ENCODE results near the gene MRAP2. TPM values are rescaled to one million over a fixed set of nuclear protein-coding genes. Genes with fewer than 3 reads are reported as not detected.
"Not testable (repeated sequence)": the region's sequence is repeated elsewhere in the genome, so short reads cannot be mapped to it uniquely, and the experiment has no call there.

MRAP2 gene
- total RNA-seq, 1 experiment from 2014 or later = 0.33 TPM

DNA sequence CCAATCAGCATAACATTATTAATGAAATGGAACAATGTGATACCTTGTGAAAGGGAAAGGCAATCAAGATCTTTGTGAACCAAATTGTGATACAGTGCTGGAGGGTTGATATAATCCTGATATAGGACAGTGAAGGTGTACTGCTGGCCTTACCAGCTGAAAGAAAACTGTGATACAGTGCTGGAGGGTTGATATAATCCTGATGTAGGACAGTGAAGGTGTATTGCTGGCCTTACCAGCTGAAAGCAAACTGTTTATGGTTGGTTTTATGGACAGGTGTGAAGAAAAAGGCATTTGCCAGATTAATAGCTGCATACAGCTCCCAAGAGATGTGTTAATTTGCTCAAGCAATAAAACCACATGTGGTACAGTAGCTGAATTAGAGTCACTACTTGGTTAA lies 73.9 kb downstream of the MRAP2 start:
- Mint-ChIP-seq H3K27me3 (ENCODE audit: insufficient read depth, unreplicated experiment) (peaks cover 9% of the 10 kb centered on the region), H3K9me3 (ENCODE audit: unreplicated experiment) (no peaks in the 10 kb centered on the region), H3K27ac (ENCODE audit: low read depth, unreplicated experiment) (no peak overlapping the region), H3K36me3 (ENCODE audit: insufficient read depth, unreplicated experiment) (no peaks in the 10 kb centered on the region), H3K4me3 (ENCODE audit: unreplicated experiment) (no peak overlapping the region), H3K4me1 (ENCODE audit: insufficient read depth, unreplicated experiment) (no peaks in the 10 kb centered on the region)
- no TSS peak for BruUV-seq (replicated peaks)
- TF ChIP-seq, protein P1, sequence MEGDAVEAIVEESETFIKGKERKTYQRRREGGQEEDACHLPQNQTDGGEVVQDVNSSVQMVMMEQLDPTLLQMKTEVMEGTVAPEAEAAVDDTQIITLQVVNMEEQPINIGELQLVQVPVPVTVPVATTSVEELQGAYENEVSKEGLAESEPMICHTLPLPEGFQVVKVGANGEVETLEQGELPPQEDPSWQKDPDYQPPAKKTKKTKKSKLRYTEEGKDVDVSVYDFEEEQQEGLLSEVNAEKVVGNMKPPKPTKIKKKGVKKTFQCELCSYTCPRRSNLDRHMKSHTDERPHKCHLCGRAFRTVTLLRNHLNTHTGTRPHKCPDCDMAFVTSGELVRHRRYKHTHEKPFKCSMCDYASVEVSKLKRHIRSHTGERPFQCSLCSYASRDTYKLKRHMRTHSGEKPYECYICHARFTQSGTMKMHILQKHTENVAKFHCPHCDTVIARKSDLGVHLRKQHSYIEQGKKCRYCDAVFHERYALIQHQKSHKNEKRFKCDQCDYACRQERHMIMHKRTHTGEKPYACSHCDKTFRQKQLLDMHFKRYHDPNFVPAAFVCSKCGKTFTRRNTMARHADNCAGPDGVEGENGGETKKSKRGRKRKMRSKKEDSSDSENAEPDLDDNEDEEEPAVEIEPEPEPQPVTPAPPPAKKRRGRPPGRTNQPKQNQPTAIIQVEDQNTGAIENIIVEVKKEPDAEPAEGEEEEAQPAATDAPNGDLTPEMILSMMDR (IDR thresholded peaks at IDR 0.05; ENCODE audit: unreplicated experiment) = no peak
- no peak for DNase-seq (ENCODE audit: unreplicated experiment)
- ChIA-PET CTCF (interaction anchor here (0.9 kb wide), 1 partner anchor 224 kb away, joined by 3 read pairs; no protein-coding TSS in a partner anchor), POLR2A (no interaction called here)
- intact Hi-C loops (cut with micrococcal nuclease) = no loop called here

DNA sequence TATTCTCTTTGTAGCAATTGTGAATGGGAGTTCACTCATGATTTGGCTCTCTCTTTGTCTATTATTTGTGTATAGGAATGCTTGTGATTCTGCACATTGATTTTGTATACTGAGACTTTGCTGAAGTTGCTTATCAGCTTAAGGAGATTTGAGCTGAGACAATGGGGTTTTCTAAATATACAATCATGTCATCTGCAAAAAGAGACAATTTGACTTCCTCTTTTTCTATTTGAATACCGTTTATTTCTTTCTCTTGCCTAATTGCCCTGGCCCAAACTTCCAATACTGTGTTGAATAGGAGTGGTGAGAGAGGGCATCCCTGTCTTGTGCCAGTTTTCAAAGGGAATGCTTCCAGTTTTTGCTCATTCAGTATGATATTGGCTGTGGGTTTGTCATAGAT lies 77.8 kb downstream of the MRAP2 start:
- H3K4me1 Mint-ChIP-seq (ENCODE audit: insufficient read depth, unreplicated experiment); intact Hi-C loops (cut with micrococcal nuclease); POLR2A ChIA-PET; H3K4me3 Mint-ChIP-seq (ENCODE audit: unreplicated experiment); H3K27ac Mint-ChIP-seq (ENCODE audit: low read depth, unreplicated experiment); DNase-seq (ENCODE audit: unreplicated experiment); H3K9me3 Mint-ChIP-seq (ENCODE audit: unreplicated experiment); CTCF ChIA-PET; H3K36me3 Mint-ChIP-seq (ENCODE audit: insufficient read depth, unreplicated experiment); BruUV-seq (replicated peaks): not testable (repeated sequence)
- peaks cover 17% of the 10 kb centered on the region for H3K27me3 Mint-ChIP-seq (ENCODE audit: insufficient read depth, unreplicated experiment)

DNA sequence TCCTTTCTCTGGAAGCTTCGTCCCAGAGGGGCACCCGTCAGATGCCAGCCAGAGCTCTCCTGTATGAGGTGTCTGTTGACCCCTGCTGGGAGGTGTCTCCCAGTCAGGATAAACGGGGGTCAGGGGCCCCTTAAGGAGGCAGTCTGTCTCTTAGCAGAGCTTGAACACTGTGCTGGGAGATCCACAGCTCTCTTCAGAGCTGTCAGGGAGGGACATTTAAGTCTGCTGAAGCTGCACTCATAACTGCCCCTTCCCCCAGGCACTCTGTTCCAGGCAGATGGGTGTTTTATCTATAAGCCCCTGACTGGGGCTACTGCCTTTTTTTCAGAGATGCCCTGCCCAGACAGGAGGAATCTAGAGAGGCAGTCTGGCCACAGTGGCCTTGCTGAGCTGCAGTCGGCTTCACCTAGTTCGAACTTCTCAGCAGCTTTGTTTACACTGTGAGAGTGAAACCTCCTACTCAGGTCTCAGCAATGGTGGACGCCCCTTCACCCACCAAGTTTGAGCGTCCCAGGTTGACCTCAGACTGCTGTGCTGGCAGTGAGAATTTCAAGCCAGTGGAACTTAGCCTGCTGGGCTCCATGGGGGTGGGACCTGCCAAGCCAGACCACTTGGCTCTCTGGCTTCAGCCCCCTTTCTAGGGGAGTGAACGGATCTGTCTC lies 81.5 kb downstream of the MRAP2 start:
- H3K4me3 Mint-ChIP-seq (ENCODE audit: unreplicated experiment); H3K36me3 Mint-ChIP-seq (ENCODE audit: insufficient read depth, unreplicated experiment); CTCF ChIA-PET; BruUV-seq (replicated peaks); intact Hi-C loops (cut with micrococcal nuclease); DNase-seq (ENCODE audit: unreplicated experiment); POLR2A ChIA-PET; H3K4me1 Mint-ChIP-seq (ENCODE audit: insufficient read depth, unreplicated experiment); H3K27ac Mint-ChIP-seq (ENCODE audit: low read depth, unreplicated experiment): not testable (repeated sequence)
- H3K9me3 Mint-ChIP-seq (ENCODE audit: unreplicated experiment) = peaks cover 13% of the 10 kb centered on the region
- peaks cover 17% of the 10 kb centered on the region for H3K27me3 Mint-ChIP-seq (ENCODE audit: insufficient read depth, unreplicated experiment)

DNA sequence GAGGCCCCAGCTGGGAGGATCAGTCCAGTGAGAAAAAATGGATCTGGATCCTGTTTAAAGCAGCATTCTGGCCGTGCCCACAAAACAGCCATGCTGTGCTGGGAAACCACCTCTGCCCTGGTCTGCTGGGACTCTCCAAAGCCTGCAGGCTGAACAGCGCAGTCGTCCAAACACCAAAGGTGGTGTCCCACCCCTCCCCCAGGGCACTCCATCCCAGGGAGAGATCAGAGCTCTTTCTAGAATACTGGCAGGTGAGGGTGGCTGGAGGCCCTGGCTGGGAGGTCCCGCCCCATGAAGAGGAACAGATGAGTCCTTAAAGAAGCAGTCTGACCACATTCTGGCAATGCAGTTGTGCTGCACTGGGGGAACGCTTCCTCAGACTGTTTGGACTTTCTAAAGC lies 84.6 kb downstream of the MRAP2 start:
- TF ChIP-seq, protein P1 (IDR thresholded peaks at IDR 0.05; ENCODE audit: unreplicated experiment) = no peak
- Mint-ChIP-seq H3K4me1 (ENCODE audit: insufficient read depth, unreplicated experiment) (no peaks in the 10 kb centered on the region), H3K27ac (ENCODE audit: low read depth, unreplicated experiment) (no peak overlapping the region), H3K9me3 (ENCODE audit: unreplicated experiment) (peaks cover 13% of the 10 kb centered on the region), H3K27me3 (ENCODE audit: insufficient read depth, unreplicated experiment) (peaks cover 2% of the 10 kb centered on the region), H3K36me3 (ENCODE audit: insufficient read depth, unreplicated experiment) (no peaks in the 10 kb centered on the region), H3K4me3 (ENCODE audit: unreplicated experiment) (no peak overlapping the region)
- intact Hi-C loops (cut with micrococcal nuclease) = no loop called here
- CTCF ChIA-PET = no interaction called here
- DNase-seq (ENCODE audit: unreplicated experiment) = no peak
- BruUV-seq (replicated peaks) = no TSS peak
- POLR2A ChIA-PET = no interaction called here

DNA sequence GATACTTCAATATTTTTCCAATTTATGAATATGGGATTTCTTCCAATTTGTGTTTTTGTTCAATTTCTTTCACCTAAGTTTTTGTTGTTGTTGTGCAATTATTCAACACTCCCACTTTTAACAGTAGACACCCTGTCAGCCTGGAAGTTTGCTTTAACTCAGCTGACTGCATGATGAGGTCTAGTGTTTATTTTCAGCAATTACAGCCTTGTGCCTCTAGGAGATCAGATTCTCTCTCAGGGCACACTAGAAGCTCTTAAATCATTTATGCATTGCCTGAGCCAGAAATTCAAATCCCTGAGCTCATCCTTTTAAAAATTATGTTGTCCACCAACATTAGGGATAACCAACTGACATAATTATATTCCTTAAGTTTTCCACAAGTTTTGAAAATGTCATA lies 85.7 kb downstream of the MRAP2 start:
- H3K9me3 Mint-ChIP-seq (ENCODE audit: unreplicated experiment) = peaks cover 18% of the 10 kb centered on the region
- CTCF ChIA-PET = no interaction called here

More for the DNA sequence above, 85.7 kb downstream of the MRAP2 start:
- DNase-seq (ENCODE audit: unreplicated experiment) = no peak
- Mint-ChIP-seq H3K27ac (ENCODE audit: low read depth, unreplicated experiment) (no peak overlapping the region), H3K4me1 (ENCODE audit: insufficient read depth, unreplicated experiment) (no peaks in the 10 kb centered on the region), H3K36me3 (ENCODE audit: insufficient read depth, unreplicated experiment) (no peaks in the 10 kb centered on the region), H3K4me3 (ENCODE audit: unreplicated experiment) (no peak overlapping the region), H3K27me3 (ENCODE audit: insufficient read depth, unreplicated experiment) (no peaks in the 10 kb centered on the region)
- TF ChIP-seq, protein P1 (IDR thresholded peaks at IDR 0.05; ENCODE audit: unreplicated experiment) = no peak
- no TSS peak for BruUV-seq (replicated peaks)
- intact Hi-C loops (cut with micrococcal nuclease) = no loop called here
- POLR2A ChIA-PET = interaction anchor here (0.7 kb wide), 1 partner anchor 522 kb away, joined by 3 read pairs; no protein-coding TSS in a partner anchor

Measured in MCF 10A (cell line).